Loucy (cell line): ENCODE data around the gene DUSP6.

Source experiments
- EZH2phosphoT487 ChIP-seq: fragments of 200-600 bp; IDR thresholded peaks from 2 replicates; pipeline ENCODE4 v1.6.1; 2018; ENCODE audit warnings: antibody characterized with exemption, mild to moderate bottlenecking, moderate library complexity, borderline replicate concordance
- TF ChIP-seq, protein P1 (sequence below): fragments of 200-600 bp; sonication (generic); conservative IDR thresholded peaks from 2 replicates; pipeline ENCODE4 v1.5.1; 2014; ENCODE audit warnings: mild to moderate bottlenecking, antibody characterized with exemption, low read length

DNA sequence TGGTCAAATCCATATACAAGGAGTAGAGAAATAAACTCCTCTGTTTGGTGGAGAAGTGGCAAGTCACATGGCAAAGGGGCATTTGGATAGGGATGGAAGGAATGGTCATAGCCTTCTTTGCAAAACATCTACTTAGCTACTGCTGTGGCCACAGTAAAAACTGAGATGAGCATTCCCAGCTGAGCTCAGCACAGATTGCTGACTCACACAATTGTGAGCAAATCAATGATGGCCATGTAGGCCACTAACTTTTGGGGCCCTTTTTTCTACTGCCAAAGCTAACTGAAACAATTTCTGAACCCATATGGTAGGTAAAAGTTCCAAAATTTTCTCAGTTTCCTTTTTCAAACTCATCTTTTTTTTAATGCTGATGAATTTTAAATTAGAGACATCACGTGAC is 31.6 kb downstream of the DUSP6 start:
- TF ChIP-seq, protein P1, sequence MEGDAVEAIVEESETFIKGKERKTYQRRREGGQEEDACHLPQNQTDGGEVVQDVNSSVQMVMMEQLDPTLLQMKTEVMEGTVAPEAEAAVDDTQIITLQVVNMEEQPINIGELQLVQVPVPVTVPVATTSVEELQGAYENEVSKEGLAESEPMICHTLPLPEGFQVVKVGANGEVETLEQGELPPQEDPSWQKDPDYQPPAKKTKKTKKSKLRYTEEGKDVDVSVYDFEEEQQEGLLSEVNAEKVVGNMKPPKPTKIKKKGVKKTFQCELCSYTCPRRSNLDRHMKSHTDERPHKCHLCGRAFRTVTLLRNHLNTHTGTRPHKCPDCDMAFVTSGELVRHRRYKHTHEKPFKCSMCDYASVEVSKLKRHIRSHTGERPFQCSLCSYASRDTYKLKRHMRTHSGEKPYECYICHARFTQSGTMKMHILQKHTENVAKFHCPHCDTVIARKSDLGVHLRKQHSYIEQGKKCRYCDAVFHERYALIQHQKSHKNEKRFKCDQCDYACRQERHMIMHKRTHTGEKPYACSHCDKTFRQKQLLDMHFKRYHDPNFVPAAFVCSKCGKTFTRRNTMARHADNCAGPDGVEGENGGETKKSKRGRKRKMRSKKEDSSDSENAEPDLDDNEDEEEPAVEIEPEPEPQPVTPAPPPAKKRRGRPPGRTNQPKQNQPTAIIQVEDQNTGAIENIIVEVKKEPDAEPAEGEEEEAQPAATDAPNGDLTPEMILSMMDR: no peak
- TF ChIP-seq EZH2phosphoT487: no peak
